PC-3 (cell line): ENCODE measurements around the gene METRN. TPM values are rescaled to one million over a fixed set of nuclear protein-coding genes. Genes with fewer than 3 reads are reported as not detected.

Source experiments
- ATAC-seq: fragments of 200-7000 bp; cut with Tn5 transposase; 2 replicates; pipeline ENCODE4 v1.9.1; 2020; ENCODE audit warnings: mild to moderate bottlenecking, moderate library complexity
- BruUV-seq: library from RNA; stranded (reverse); fragments of 400-500 nt; replicated peaks from 2 replicates; lab custom pipeline; 2021; lab: Mats Ljungman, UMichigan
- CTCF ChIA-PET: fragments of 300-600 bp; sonication (Branson Sonifier 250); formaldehyde crosslinking; loops from one replicate; lab custom pipeline; 2022; ENCODE audit warnings: antibody characterized with exemption; lab: Charles Lee
- POLR2A ChIA-PET: fragments of 300-600 bp; sonication (Branson Sonifier 250); formaldehyde crosslinking; loops from one replicate; lab custom pipeline; 2022; ENCODE audit warnings: antibody characterized with exemption; ENCODE audit not compliant: unreplicated experiment; lab: Charles Lee
- DNase-seq: peaks from one replicate; pipeline ENCODE4 v3.0.0-alpha.2; 2015
- H2AFZ ChIP-seq: fragments of 300-600 bp; sonication (generic); 2 replicates; pipeline ENCODE4 v1.6.0; 2016; ENCODE audit warnings: antibody characterized with exemption, low read length
- H3F3A ChIP-seq: fragments of 300-600 bp; sonication (generic); one replicate; pipeline ENCODE4 v1.6.0; 2017; ENCODE audit warnings: antibody characterized with exemption, low read length, control low read depth, mild to moderate bottlenecking; ENCODE audit not compliant: unreplicated experiment
- H3K27ac ChIP-seq: fragments of 300-600 bp; sonication (generic); 2 replicates; pipeline ENCODE4 v1.5.1; 2016; ENCODE audit warnings: mild to moderate bottlenecking, low read length
- H3K27me3 ChIP-seq: fragments of 300-600 bp; sonication (generic); 2 replicates; pipeline ENCODE4 v1.6.1; 2016; ENCODE audit warnings: low read length, mixed read lengths
- H3K36me3 ChIP-seq: fragments of 300-600 bp; sonication (generic); 2 replicates; pipeline ENCODE4 v1.6.1; 2016; ENCODE audit warnings: low read depth, mixed run types, low read length, mixed read lengths
- H3K4me1 ChIP-seq: fragments of 300-600 bp; sonication (generic); 2 replicates; pipeline ENCODE4 v1.5.1; 2016; ENCODE audit warnings: low read length; ENCODE audit not compliant: insufficient read depth
- H3K4me2 ChIP-seq: fragments of 300-600 bp; sonication (generic); 2 replicates; pipeline ENCODE4 v1.6.0; 2016; ENCODE audit warnings: low read length
- H3K4me3 ChIP-seq: fragments of 300-600 bp; sonication (generic); 2 replicates; pipeline ENCODE4 v1.5.1; 2016; ENCODE audit warnings: mild to moderate bottlenecking, low read length, mixed read lengths
- H3K79me2 ChIP-seq: fragments of 300-600 bp; sonication (generic); 2 replicates; pipeline ENCODE4 v1.6.1; 2017; ENCODE audit warnings: low read length, mixed read lengths
- H3K9ac ChIP-seq: fragments of 300-600 bp; sonication (generic); 2 replicates; pipeline ENCODE4 v1.6.0; 2016; ENCODE audit warnings: mild to moderate bottlenecking, low read length
- H3K9me2 ChIP-seq: fragments of 300-600 bp; sonication (generic); replicated peaks from 2 replicates; pipeline ENCODE4 v1.6.1; 2016; ENCODE audit warnings: mixed run types, low read length, mixed read lengths
- H3K9me3 ChIP-seq: fragments of 300-600 bp; sonication (generic); 2 replicates; pipeline ENCODE4 v1.6.1; 2016; ENCODE audit warnings: low read length, mixed read lengths
- H4K20me1 ChIP-seq: fragments of 300-600 bp; sonication (generic); 2 replicates; pipeline ENCODE4 v1.6.1; 2016; ENCODE audit warnings: low read length, mixed read lengths
- EZH2 ChIP-seq: fragments of 300-600 bp; sonication (generic); IDR thresholded peaks from one replicate; pipeline ENCODE4 v1.6.1; 2017; ENCODE audit warnings: antibody characterized with exemption, mild to moderate bottlenecking, low read length; ENCODE audit not compliant: unreplicated experiment
- EZH2phosphoT487 ChIP-seq: fragments of 300-600 bp; sonication (generic); IDR thresholded peaks from 2 replicates; pipeline ENCODE4 v1.6.1; 2018; ENCODE audit warnings: mild to moderate bottlenecking, antibody characterized with exemption, low read length, borderline replicate concordance
- intact Hi-C: fragments of 100-400 bp; cut with micrococcal nuclease; formaldehyde crosslinking; loops from 2 replicates; pipeline ENCODE4 v1.9.0; 2023
- total RNA-seq: library from RNA; depleted of rRNA; stranded (reverse); fragments of >200 nt; gene quantifications from 2 replicates; pipeline ENCODE4 v1.2.3, GENCODE V29; 2014
- TF ChIP-seq, protein P1 (sequence below): fragments of 300-600 bp; sonication (generic); conservative IDR thresholded peaks from 2 replicates; pipeline ENCODE4 v1.5.1; 2017; ENCODE audit warnings: antibody characterized with exemption, low read depth, mild to moderate bottlenecking, low read length

The METRN gene
- total RNA-seq, 1 experiment from 2014 or later = 320 TPM

DNA sequence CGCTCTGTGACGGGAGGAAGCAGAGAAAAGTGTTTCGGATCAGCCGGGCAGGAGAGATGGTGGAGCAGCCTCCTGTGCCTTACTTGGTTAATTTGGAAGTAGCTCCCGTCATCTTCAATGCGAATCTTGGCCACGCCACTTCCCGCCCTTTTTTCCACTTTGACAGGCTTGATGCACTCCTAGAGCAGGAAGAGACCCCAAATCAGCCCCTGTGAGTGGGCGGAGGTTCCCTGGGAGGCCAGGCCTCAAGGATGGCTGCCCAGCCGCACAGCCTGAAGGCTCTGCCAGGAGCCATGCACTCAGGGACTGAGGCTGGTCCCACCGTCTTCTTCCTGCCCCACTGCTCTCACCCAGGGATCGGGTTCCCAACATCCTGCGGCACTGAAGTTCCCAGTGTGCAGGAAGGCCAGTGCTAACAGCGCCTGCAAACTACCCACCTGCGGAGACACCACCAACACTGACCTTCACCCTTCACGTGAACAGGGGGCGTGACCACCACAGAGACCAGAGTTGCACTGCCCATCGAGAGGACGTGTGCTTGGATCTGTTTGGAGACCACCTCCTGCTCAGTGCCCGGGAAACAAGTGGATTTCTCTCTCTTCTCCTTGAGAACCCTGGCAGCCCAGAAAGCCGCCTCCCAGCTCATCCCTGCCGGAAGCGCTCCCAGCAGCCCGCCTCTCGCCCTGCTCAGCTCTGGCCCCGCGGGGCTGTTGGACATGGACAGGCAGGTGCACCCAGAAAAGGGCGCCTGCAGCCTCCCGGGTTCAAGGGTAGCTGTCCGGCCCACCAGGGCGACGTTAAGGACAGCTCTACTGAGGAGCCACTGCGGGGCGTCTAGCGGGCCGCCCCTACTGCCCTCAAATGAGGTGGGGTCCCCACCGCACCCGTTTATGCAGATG is 24.9 kb downstream of the METRN start:
- Histone ChIP-seq H3K4me1 (peaks cover 5% of the 10 kb centered on the region; the same call in 1 of the 2 replicates), H3K4me3 (peak overlapping the region; percentile 89), H3F3A (no peaks in the 10 kb centered on the region), H3K9ac (peak overlapping the region; percentile 79), H3K4me2 (peak overlapping the region; percentile 97), H3K79me2 (peaks cover 12% of the 10 kb centered on the region), H3K36me3 (no peaks in the 10 kb centered on the region), H3K27ac (no peak overlapping the region), H2AFZ (peak overlapping the region; percentile 87; the same call in 1 of the 2 replicates), H3K9me2 (no peaks in the 10 kb centered on the region), H4K20me1 (no peaks in the 10 kb centered on the region), H3K9me3 (no peaks in the 10 kb centered on the region), H3K27me3 (no peaks in the 10 kb centered on the region)
- TF ChIP-seq, protein P1, sequence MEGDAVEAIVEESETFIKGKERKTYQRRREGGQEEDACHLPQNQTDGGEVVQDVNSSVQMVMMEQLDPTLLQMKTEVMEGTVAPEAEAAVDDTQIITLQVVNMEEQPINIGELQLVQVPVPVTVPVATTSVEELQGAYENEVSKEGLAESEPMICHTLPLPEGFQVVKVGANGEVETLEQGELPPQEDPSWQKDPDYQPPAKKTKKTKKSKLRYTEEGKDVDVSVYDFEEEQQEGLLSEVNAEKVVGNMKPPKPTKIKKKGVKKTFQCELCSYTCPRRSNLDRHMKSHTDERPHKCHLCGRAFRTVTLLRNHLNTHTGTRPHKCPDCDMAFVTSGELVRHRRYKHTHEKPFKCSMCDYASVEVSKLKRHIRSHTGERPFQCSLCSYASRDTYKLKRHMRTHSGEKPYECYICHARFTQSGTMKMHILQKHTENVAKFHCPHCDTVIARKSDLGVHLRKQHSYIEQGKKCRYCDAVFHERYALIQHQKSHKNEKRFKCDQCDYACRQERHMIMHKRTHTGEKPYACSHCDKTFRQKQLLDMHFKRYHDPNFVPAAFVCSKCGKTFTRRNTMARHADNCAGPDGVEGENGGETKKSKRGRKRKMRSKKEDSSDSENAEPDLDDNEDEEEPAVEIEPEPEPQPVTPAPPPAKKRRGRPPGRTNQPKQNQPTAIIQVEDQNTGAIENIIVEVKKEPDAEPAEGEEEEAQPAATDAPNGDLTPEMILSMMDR = no peak
- TF ChIP-seq EZH2phosphoT487 (no peak), EZH2 (no peak)
- intact Hi-C loops = loop anchor here (5.0 kb wide), 1 partner anchor 42 kb away; no protein-coding TSS in a partner anchor
- ChIA-PET CTCF (interaction anchor here (0.5 kb wide), 1 partner anchor 48 kb away, joined by 6 read pairs; the partner anchor contains the start of gene RPUSD1), POLR2A (no interaction called here)
- ATAC-seq (peak; percentile 37), DNase-seq (no peak)
- TSS peak; percentile 32 for BruUV-seq

DNA sequence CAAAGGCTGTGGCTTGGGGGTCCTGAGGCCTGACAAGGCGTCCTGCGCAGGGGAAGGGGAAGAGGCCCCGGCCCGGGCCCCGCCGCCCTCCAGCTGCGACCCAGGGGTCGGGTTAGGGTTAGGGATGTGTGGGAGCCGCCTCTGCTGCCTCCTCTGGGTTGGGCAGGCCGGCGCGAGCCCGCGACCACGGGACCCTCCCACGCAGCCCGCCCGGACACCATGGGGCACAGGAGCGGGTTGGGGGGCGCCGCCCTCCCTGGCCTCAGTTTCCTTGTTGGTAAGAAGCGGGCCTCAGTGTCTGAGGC is 25.5 kb downstream of the METRN start:
- POLR2A ChIA-PET = no interaction called here

More for the DNA sequence above, 25.5 kb downstream of the METRN start:
- intact Hi-C loops = loop anchor here (5.0 kb wide), 1 partner anchor 42 kb away; no protein-coding TSS in a partner anchor
- CTCF ChIA-PET = no interaction called here
- Histone ChIP-seq H3K27ac (no peak overlapping the region), H3K9me3 (no peaks in the 10 kb centered on the region), H3K4me3 (peak overlapping the region; percentile 89), H3F3A (no peaks in the 10 kb centered on the region), H3K4me1 (peaks cover 5% of the 10 kb centered on the region; the same call in 1 of the 2 replicates), H3K9me2 (no peaks in the 10 kb centered on the region), H3K27me3 (no peaks in the 10 kb centered on the region), H3K9ac (peak overlapping the region; percentile 79), H4K20me1 (no peaks in the 10 kb centered on the region), H2AFZ (peak overlapping the region; percentile 87), H3K4me2 (peak overlapping the region; percentile 97), H3K36me3 (no peaks in the 10 kb centered on the region), H3K79me2 (peaks cover 12% of the 10 kb centered on the region)
- DNase-seq (no peak), ATAC-seq (peak; percentile 28)
- no TSS peak for BruUV-seq
- TF ChIP-seq, protein P1 = no peak
- TF ChIP-seq EZH2 (no peak), EZH2phosphoT487 (no peak)
